Measurements from ENCODE around the gene WDFY4. TPM values are rescaled to one million over a fixed set of nuclear protein-coding genes. Genes with fewer than 3 reads are reported as not detected.

Gene WDFY4, protein sequence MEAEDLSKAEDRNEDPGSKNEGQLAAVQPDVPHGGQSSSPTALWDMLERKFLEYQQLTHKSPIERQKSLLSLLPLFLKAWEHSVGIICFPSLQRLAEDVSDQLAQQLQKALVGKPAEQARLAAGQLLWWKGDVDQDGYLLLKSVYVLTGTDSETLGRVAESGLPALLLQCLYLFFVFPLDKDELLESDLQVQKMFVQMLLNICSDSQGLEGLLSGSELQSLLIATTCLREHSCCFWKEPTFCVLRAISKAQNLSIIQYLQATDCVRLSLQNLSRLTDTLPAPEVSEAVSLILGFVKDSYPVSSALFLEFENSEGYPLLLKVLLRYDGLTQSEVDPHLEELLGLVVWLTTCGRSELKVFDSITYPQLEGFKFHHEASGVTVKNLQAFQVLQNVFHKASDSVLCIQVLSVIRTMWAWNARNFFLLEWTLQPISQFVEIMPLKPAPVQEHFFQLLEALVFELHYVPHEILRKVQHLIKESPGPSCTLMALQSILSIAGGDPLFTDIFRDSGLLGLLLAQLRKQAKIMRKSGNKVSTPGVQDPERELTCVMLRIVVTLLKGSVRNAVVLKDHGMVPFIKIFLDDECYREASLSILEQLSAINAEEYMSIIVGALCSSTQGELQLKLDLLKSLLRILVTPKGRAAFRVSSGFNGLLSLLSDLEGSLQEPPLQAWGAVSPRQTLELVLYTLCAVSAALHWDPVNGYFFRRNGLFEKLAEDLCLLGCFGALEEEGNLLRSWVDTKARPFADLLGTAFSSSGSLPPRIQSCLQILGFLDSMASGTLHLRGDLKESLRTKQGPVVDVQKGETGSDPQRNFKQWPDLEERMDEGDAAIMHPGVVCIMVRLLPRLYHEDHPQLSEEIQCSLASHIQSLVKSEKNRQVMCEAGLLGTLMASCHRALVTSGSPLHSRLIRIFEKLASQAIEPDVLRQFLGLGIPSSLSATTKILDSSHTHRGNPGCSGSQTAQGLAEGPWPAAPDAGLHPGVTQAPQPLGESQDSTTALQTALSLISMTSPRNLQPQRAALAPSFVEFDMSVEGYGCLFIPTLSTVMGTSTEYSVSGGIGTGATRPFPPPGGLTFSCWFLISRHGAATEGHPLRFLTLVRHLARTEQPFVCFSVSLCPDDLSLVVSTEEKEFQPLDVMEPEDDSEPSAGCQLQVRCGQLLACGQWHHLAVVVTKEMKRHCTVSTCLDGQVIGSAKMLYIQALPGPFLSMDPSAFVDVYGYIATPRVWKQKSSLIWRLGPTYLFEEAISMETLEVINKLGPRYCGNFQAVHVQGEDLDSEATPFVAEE (N-terminal part only)
- total RNA-seq (1.2 TPM), polyA plus RNA-seq (ENCODE audit: insufficient read depth in 1 of 8, insufficient read length in 8 of 8, low replicate concordance in 1 of 8) (1 to 10 TPM; 2.1 to 3.9 (median 2.8) TPM)
- long read RNA-seq, donor 1, result 0 reads
- long read RNA-seq, donor 2, result 0 reads
- long read RNA-seq, donor 3, result 0 reads
- long read RNA-seq, donor 4, result 0 reads
- long read RNA-seq, donor 5, result 0 reads
- long read RNA-seq, donor 6, result 0 reads
- long read RNA-seq, donor 7, result 0 reads
- long read RNA-seq, donor 8, result 0 reads
- long read RNA-seq, donor 9, result 0 reads
- long read RNA-seq, donor 10, result 0 reads
- long read RNA-seq, donor 11, result 0 reads

DNA sequence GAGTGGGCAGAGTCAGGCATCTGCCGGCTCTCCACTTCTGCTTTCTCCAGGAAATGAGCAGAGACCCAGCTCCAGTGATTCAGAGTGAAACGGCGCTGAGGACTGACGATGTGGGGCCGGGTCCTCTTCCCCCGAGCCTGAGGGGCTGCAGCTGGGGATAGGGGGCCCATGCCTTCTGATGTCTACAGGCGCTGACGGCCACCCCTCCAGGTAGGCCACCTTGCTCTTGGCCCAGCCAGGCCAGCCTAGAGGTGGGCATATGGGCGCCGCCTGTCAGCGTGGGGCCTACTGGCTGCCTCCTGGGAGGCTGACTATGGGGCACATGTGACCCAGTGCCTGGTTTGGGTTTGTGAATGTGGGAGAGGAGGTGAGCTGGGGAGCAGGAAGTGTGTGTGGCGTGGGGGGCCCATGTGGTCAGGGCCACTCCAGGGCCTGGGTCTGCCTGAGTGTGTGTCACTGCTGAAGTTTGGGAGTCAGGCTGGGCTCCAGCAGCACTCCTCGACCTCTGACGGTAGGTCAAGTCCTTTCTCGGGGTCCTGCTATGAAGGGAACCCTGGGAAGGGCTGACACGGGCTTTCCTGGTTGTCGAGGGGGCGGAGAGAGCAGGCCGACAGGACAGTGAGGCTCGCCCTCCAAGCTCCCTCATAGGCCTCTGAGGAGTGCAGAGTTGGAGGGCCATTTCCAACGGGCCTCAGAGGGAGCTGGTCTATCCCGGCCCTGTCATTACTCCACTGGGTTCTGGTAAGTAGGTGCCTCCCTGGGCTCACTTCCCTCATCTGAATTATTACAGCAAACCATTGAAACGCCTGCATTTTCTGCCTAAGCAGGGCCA lies at the start of gene WDFY4:
Gene WDFY4, plus strand, starts transcription at position 82 of the 832 bp plus-strand sequence. CDS start 24,860 bp downstream, outside the sequence.
- 81% methylated on average over 20 of the region's 23 CpGs for WGBS (ENCODE audit: insufficient coverage)
- Histone ChIP-seq H3K36me3 (ENCODE audit: control insufficient read depth, insufficient read depth, low read length) (no peaks in the 10 kb centered on the region), H3K4me3 (ENCODE audit: low read length) (peak within 1 kb of the TSS; percentile 10), H3K9me3 (replicated peaks; ENCODE audit: control insufficient read depth, low read depth, low read length) (peaks cover 2% of the 10 kb centered on the region), H3K4me1 (ENCODE audit: control insufficient read depth, insufficient read depth, low read length) (no peaks in the 10 kb centered on the region), H3K27ac (ENCODE audit: low read length) (peak within 1 kb of the TSS; percentile 62), H3K27me3 (ENCODE audit: control insufficient read depth, insufficient read depth, low read length) (no peaks in the 10 kb centered on the region)
- DNase-seq, result peak; percentile 34

DNA sequence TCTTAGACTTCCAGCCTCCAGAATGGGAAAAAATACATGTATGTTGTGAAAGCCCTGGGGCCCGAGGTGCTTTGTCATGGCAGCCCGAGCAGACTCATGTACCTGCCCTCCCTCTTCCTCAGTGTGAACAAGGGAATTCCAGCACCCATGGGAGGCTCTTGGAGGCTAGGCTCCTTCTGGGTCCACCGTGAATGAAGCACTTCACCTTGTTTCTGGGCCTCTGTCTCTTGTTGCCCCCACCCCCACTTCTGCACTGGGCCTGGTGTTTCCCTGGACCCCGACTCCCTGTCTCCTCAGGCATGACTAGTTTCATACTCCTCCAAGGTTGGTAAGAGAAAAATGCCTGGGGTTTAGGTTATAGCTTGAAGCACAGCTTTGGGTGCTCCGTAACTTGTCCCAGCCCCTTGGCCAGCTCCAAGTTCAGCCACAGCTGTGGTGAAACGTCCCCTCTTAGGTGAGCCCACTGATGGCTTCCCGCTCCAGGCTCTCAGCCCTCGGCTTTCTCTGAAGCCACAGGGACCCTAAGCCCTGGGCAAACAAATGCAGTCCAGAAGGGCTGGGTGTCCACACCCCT lies 49.6 kb upstream of the WDFY4 start:
- no peak for DNase-seq
- no peaks in the 10 kb centered on the region for H3K27me3 ChIP-seq (ENCODE audit: control insufficient read depth, insufficient read depth, low read length)
- H3K9me3 ChIP-seq (replicated peaks; ENCODE audit: control insufficient read depth, low read depth, low read length), result no peaks in the 10 kb centered on the region
- H3K36me3 ChIP-seq (ENCODE audit: control insufficient read depth, insufficient read depth, low read length), result no peaks in the 10 kb centered on the region
- H3K4me3 ChIP-seq (ENCODE audit: low read length), result no peak overlapping the region
- no peak overlapping the region for H3K27ac ChIP-seq (ENCODE audit: low read length)
- 81% methylated on average over 5 of the region's 8 CpGs for WGBS (ENCODE audit: insufficient coverage)
- H3K4me1 ChIP-seq (ENCODE audit: control insufficient read depth, insufficient read depth, low read length), result no peaks in the 10 kb centered on the region

DNA sequence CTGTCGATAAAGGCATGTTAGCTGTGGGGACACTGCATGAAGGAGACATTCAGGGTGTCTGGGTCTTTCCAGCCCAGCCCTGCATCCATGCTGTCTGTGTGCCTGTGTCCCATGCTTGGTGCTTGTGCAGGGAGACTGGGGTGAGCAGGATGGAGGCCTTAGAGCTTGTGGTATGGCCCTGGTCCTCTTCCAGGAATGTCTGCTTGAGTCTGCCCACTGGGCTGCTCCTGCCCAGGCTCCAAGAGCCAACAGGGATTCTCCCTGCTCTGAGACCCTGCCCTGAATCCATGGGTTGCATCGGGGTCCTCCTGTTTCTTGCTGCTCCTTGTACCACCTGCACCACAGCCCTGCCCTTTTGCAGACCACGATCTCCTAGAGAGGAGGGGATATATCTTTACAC lies 48.4 kb upstream of the WDFY4 start:
- DNase-seq, result no peak
- H3K9me3 ChIP-seq (replicated peaks; ENCODE audit: control insufficient read depth, low read depth, low read length), result no peaks in the 10 kb centered on the region
- 70% methylated on average over 2 of the region's 3 CpGs for WGBS (ENCODE audit: insufficient coverage)
- no peaks in the 10 kb centered on the region for H3K36me3 ChIP-seq (ENCODE audit: control insufficient read depth, insufficient read depth, low read length)
- no peaks in the 10 kb centered on the region for H3K27me3 ChIP-seq (ENCODE audit: control insufficient read depth, insufficient read depth, low read length)
- H3K27ac ChIP-seq (ENCODE audit: low read length), result no peak overlapping the region
- no peak overlapping the region for H3K4me3 ChIP-seq (ENCODE audit: low read length)
- no peaks in the 10 kb centered on the region for H3K4me1 ChIP-seq (ENCODE audit: control insufficient read depth, insufficient read depth, low read length)

DNA sequence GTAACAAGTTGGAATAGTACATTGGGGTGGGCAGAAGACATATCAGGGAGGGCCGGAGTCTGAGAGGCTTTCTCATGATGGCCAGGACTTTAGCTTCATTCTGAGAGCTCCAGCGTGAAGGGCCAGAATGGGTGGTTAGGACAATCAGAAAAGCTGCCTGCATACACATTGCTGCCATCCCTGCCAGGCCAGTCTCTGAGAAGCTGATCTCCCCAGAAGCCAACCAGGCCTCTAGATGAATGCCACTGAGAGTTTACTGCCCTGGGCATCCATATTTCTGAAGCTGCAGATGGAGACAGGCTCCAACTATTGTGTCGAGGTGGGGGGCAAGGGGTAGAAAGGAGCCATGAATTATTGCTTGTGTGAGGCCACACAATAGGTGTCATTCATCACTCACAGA lies 47.8 kb upstream of the WDFY4 start:
- 92% methylated on average over 3 of the region's 3 CpGs for WGBS (ENCODE audit: insufficient coverage)
- Histone ChIP-seq H3K27ac (ENCODE audit: low read length) (no peak overlapping the region), H3K9me3 (replicated peaks; ENCODE audit: control insufficient read depth, low read depth, low read length) (no peaks in the 10 kb centered on the region), H3K4me3 (ENCODE audit: low read length) (no peak overlapping the region), H3K36me3 (ENCODE audit: control insufficient read depth, insufficient read depth, low read length) (no peaks in the 10 kb centered on the region), H3K27me3 (ENCODE audit: control insufficient read depth, insufficient read depth, low read length) (no peaks in the 10 kb centered on the region), H3K4me1 (ENCODE audit: control insufficient read depth, insufficient read depth, low read length) (no peaks in the 10 kb centered on the region)
- DNase-seq, result no peak

DNA sequence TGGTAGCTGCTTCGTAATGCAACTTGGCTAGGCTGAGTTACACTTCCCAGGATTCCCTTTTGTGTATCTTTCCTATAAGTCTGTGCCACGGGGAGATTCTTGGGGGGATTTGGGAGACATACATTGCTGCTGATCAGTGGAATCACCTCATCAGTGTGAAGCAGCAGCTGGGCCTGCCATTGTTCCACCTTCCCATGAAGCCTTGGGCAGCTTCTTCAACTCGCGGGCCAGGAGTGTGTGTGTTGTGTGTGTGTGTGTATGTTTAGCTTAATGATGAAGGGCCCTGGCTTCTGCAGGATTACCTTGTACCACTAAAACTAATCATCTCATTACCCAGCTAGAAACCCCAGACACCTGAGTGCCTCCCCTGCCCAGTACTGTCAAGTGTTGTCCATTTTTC lies 46.5 kb upstream of the WDFY4 start:
- Histone ChIP-seq H3K36me3 (ENCODE audit: control insufficient read depth, insufficient read depth, low read length) (no peaks in the 10 kb centered on the region), H3K27me3 (ENCODE audit: control insufficient read depth, insufficient read depth, low read length) (no peaks in the 10 kb centered on the region), H3K9me3 (replicated peaks; ENCODE audit: control insufficient read depth, low read depth, low read length) (no peaks in the 10 kb centered on the region), H3K4me1 (ENCODE audit: control insufficient read depth, insufficient read depth, low read length) (no peaks in the 10 kb centered on the region), H3K27ac (ENCODE audit: low read length) (no peak overlapping the region), H3K4me3 (ENCODE audit: low read length) (no peak overlapping the region)
- WGBS (ENCODE audit: insufficient coverage), result 40% methylated on average over 1 of the region's 4 CpGs
- DNase-seq, result no peak

DNA sequence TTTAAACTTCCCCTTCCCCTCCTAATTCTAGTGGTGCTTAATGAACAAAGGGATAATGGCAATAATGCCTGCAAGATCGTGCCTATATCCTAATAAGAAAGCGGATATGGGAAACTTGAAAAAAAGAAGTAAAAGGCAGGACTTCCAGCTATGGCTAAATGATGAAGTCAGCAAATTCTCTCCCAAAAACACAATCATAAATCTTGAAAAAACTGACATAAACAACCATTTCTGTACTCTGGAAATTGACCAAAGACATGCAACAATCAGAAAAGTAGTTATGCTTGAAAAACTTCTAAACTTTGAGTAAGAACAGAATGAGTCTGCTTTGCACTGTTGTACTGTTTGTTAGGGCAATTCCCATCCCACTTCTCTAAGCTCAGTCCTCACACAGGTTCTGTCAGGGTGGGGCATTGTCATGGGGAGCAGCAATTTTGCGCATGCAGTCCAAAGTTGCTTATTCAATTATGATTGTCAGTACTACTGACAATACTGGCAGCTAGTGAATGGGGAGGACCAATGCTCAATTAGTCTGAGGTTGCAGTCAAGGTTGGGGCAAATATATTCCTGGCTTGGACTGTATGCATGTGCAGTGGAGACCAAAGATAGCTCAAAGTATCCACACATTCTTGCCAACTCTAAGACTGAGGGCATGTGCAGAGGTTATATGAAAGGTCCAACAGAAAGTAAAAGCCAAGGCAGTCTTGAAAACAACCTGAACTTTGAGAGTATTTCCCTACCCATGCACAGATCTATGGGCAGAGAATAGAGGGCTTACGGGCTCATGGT lies 45.7 kb upstream of the WDFY4 start:
- no peak for DNase-seq
- WGBS (ENCODE audit: insufficient coverage), result no CpG with 5 or more reads among the region's 4 CpGs
- H3K4me1 ChIP-seq (ENCODE audit: control insufficient read depth, insufficient read depth, low read length), result no peaks in the 10 kb centered on the region
- no peaks in the 10 kb centered on the region for H3K9me3 ChIP-seq (replicated peaks; ENCODE audit: control insufficient read depth, low read depth, low read length)
- H3K4me3 ChIP-seq (ENCODE audit: low read length), result no peak overlapping the region
- H3K27ac ChIP-seq (ENCODE audit: low read length), result no peak overlapping the region
- H3K27me3 ChIP-seq (ENCODE audit: control insufficient read depth, insufficient read depth, low read length), result no peaks in the 10 kb centered on the region
- no peaks in the 10 kb centered on the region for H3K36me3 ChIP-seq (ENCODE audit: control insufficient read depth, insufficient read depth, low read length)

DNA sequence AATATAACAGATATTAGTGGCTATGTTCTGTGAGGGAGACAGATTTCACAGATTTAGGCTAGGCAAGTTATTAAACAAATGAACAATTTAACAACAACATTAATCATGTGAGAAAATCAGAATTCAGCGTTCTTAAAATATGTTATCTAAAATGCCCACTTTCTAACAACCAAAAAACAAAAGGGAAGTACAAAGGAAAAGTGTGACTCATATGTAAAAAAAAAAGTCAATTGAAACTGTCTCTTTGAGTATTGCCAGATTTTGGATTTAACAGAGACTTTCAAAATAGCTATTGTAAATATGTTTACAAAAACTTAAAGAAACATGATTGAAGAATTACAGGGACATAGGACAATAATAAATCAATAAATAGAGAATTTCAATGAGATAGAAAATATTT lies 45.0 kb upstream of the WDFY4 start:
- no peaks in the 10 kb centered on the region for H3K9me3 ChIP-seq (replicated peaks; ENCODE audit: control insufficient read depth, low read depth, low read length)
- no CpG with 5 or more reads among the region's 1 CpG for WGBS (ENCODE audit: insufficient coverage)
- no peak for DNase-seq
- no peaks in the 10 kb centered on the region for H3K36me3 ChIP-seq (ENCODE audit: control insufficient read depth, insufficient read depth, low read length)
- no peaks in the 10 kb centered on the region for H3K4me1 ChIP-seq (ENCODE audit: control insufficient read depth, insufficient read depth, low read length)
- H3K27ac ChIP-seq (ENCODE audit: low read length), result no peak overlapping the region
- H3K4me3 ChIP-seq (ENCODE audit: low read length), result no peak overlapping the region
- H3K27me3 ChIP-seq (ENCODE audit: control insufficient read depth, insufficient read depth, low read length), result no peaks in the 10 kb centered on the region

DNA sequence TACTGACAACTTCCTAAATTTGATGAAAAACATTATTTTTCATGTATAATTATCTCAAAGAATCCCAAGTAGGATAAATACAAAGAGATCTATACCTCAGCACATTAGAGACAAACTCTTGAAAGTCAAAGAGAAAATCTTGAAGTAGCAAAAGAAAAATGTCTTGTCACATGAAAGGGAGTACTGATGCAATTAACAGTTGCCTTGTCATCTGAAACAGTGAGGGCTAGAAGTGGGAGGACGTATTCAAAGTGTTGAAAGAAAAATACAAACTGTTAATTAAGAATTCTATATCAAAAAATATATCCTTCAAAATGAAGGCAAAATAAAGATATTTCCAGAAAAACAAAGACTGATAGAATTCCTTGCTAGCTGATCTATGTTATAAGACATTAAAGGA lies 44.3 kb upstream of the WDFY4 start:
- WGBS (ENCODE audit: insufficient coverage), result no CpG with 5 or more reads among the region's 1 CpG
- Histone ChIP-seq H3K4me1 (ENCODE audit: control insufficient read depth, insufficient read depth, low read length) (no peaks in the 10 kb centered on the region), H3K27me3 (ENCODE audit: control insufficient read depth, insufficient read depth, low read length) (no peaks in the 10 kb centered on the region), H3K36me3 (ENCODE audit: control insufficient read depth, insufficient read depth, low read length) (no peaks in the 10 kb centered on the region), H3K4me3 (ENCODE audit: low read length) (no peak overlapping the region), H3K9me3 (replicated peaks; ENCODE audit: control insufficient read depth, low read depth, low read length) (no peaks in the 10 kb centered on the region), H3K27ac (ENCODE audit: low read length) (no peak overlapping the region)
- DNase-seq, result no peak

Data from muscle of leg (tissue), 16 donors.